ENCODE data around the gene UBR2. TPM values are rescaled to one million over a fixed set of nuclear protein-coding genes. Genes with fewer than 3 reads are reported as not detected.

UBR2 gene
- total RNA-seq, result 31.5 and 32.1 TPM in 2 replicates

- peak; percentile 95 for DNase-seq (ENCODE audit: insufficient read length, low spot score, missing footprints)
- Histone ChIP-seq H4K20me1 (ENCODE audit: insufficient read depth, low read length) (peaks cover 12% of the 10 kb centered on the region), H3K27me3 (ENCODE audit: insufficient read depth, low read length) (no peaks in the 10 kb centered on the region), H3K9me3 (ENCODE audit: low read depth, low read length) (no peaks in the 10 kb centered on the region), H3K27ac (ENCODE audit: low read depth, low read length) (peak within 1 kb of the TSS; percentile 95), H2AFZ (ENCODE audit: low read length) (peak within 1 kb of the TSS; percentile 97), H3K36me3 (ENCODE audit: insufficient read depth, low read length) (no peaks in the 10 kb centered on the region), H3K4me3 (ENCODE audit: insufficient read depth, low read length) (peak within 1 kb of the TSS; percentile 99), H3K79me2 (ENCODE audit: insufficient read depth, low read length) (peaks cover 48% of the 10 kb centered on the region), H3K4me2 (ENCODE audit: insufficient read depth, low read length) (peak within 1 kb of the TSS; percentile 94), H3K4me1 (ENCODE audit: insufficient read depth, low read length) (peaks cover 3% of the 10 kb centered on the region)
- TF ChIP-seq CTCF (IDR thresholded peaks at IDR 0.05; ENCODE audit: extremely low read depth, low read depth, low read length), result peak; percentile 22
Observed at GRCh38 chr6:42563697-42564505, at the start of gene UBR2. Gene UBR2, plus strand, starts transcription at chr6:42564029. Its CDS starts 291 bp downstream, at chr6:42564320.

GRCh38 chr6:42514745-42515144 is 49.1 kb upstream of the UBR2 start:
- Histone ChIP-seq H3K4me2 (ENCODE audit: insufficient read depth, low read length) (no peak overlapping the region), H3K27ac (ENCODE audit: low read depth, low read length) (no peak overlapping the region), H3K79me2 (ENCODE audit: insufficient read depth, low read length) (no peaks in the 10 kb centered on the region), H3K27me3 (ENCODE audit: insufficient read depth, low read length) (no peaks in the 10 kb centered on the region), H2AFZ (ENCODE audit: low read length) (no peak overlapping the region), H3K36me3 (ENCODE audit: insufficient read depth, low read length) (no peaks in the 10 kb centered on the region), H3K4me1 (ENCODE audit: insufficient read depth, low read length) (peaks cover 11% of the 10 kb centered on the region), H4K20me1 (ENCODE audit: insufficient read depth, low read length) (no peaks in the 10 kb centered on the region), H3K4me3 (ENCODE audit: insufficient read depth, low read length) (no peak overlapping the region), H3K9me3 (ENCODE audit: low read depth, low read length) (no peaks in the 10 kb centered on the region)
- no peak for DNase-seq (ENCODE audit: insufficient read length, low spot score, missing footprints)
- TF ChIP-seq CTCF (IDR thresholded peaks at IDR 0.05; ENCODE audit: extremely low read depth, low read depth, low read length), result no peak

- DNase-seq (ENCODE audit: insufficient read length, low spot score, missing footprints), result no peak
- Histone ChIP-seq H3K27ac (ENCODE audit: low read depth, low read length) (peak overlapping the region; percentile 74), H3K27me3 (ENCODE audit: insufficient read depth, low read length) (no peaks in the 10 kb centered on the region), H3K4me1 (ENCODE audit: insufficient read depth, low read length) (peaks cover 33% of the 10 kb centered on the region), H3K79me2 (ENCODE audit: insufficient read depth, low read length) (no peaks in the 10 kb centered on the region), H3K9me3 (ENCODE audit: low read depth, low read length) (no peaks in the 10 kb centered on the region), H3K4me3 (ENCODE audit: insufficient read depth, low read length) (no peak overlapping the region), H4K20me1 (ENCODE audit: insufficient read depth, low read length) (no peaks in the 10 kb centered on the region), H3K4me2 (ENCODE audit: insufficient read depth, low read length) (no peak overlapping the region), H3K36me3 (ENCODE audit: insufficient read depth, low read length) (no peaks in the 10 kb centered on the region), H2AFZ (ENCODE audit: low read length) (no peak overlapping the region)
- TF ChIP-seq CTCF (IDR thresholded peaks at IDR 0.05; ENCODE audit: extremely low read depth, low read depth, low read length), result no peak
Observed at GRCh38 chr6:42519779-42520178, 44.0 kb upstream of the UBR2 start.

- Histone ChIP-seq H3K9me3 (ENCODE audit: low read depth, low read length) (no peaks in the 10 kb centered on the region), H3K27me3 (ENCODE audit: insufficient read depth, low read length) (no peaks in the 10 kb centered on the region), H4K20me1 (ENCODE audit: insufficient read depth, low read length) (no peaks in the 10 kb centered on the region), H3K36me3 (ENCODE audit: insufficient read depth, low read length) (no peaks in the 10 kb centered on the region), H3K4me1 (ENCODE audit: insufficient read depth, low read length) (peaks cover 33% of the 10 kb centered on the region), H3K79me2 (ENCODE audit: insufficient read depth, low read length) (no peaks in the 10 kb centered on the region), H2AFZ (ENCODE audit: low read length) (no peak overlapping the region), H3K27ac (ENCODE audit: low read depth, low read length) (peak overlapping the region; percentile 74), H3K4me3 (ENCODE audit: insufficient read depth, low read length) (no peak overlapping the region), H3K4me2 (ENCODE audit: insufficient read depth, low read length) (peak overlapping the region; percentile 52)
- peak; percentile 29 for DNase-seq (ENCODE audit: insufficient read length, low spot score, missing footprints)
- TF ChIP-seq CTCF (IDR thresholded peaks at IDR 0.05; ENCODE audit: extremely low read depth, low read depth, low read length), result no peak
Observed at GRCh38 chr6:42520786-42521607, 42.8 kb upstream of the UBR2 start.

Data from osteoblast (primary cell).